H1 (cell line): Measurements from ENCODE around the gene ARHGAP42. TPM values are rescaled to one million over a fixed set of nuclear protein-coding genes. Genes with fewer than 3 reads are reported as not detected.

Experiments used
- CTCF ChIA-PET: fragments of 300-600 bp; sonication (Branson Sonifier 250); formaldehyde crosslinking; loops from one replicate; lab custom pipeline; 2021; ENCODE audit not compliant: partially characterized antibody; lab: Charles Lee
- POLR2A ChIA-PET: fragments of 300-600 bp; sonication (Branson Sonifier 250); formaldehyde crosslinking; loops from one replicate; lab custom pipeline; 2021; ENCODE audit warnings: inconsistent platforms; ENCODE audit not compliant: partially characterized antibody; lab: Charles Lee
- DNase-seq, 2 experiments: peaks; one replicate each; pipeline versions ENCODE4 v3.0.0 to v3.0.0-alpha.2; 2010 to 2022; ENCODE audit warnings: low spot score in 2 of 2, low read depth in 1 of 2, mixed read lengths in 1 of 2
- FAIRE-seq: peaks from 2 replicates; lab custom pipeline; 2011; peaks lifted over from hg19 to GRCh38; lab: Jason Lieb, UNC
- H2AFZ ChIP-seq: 2 replicates; pipeline ENCODE4 v1.8.1; 2012; ENCODE audit warnings: low read length, inconsistent platforms
- H2AK5ac ChIP-seq: 2 replicates; pipeline ENCODE4 v1.6.1; 2013; ENCODE audit warnings: low read depth, low read length
- H2BK120ac ChIP-seq: replicated peaks from 2 replicates; pipeline ENCODE3; 2013; ENCODE audit warnings: low read depth, low read length, inconsistent platforms
- H2BK12ac ChIP-seq: 2 replicates; pipeline ENCODE4 v1.6.1; 2013; ENCODE audit warnings: low read depth, low read length
- H2BK15ac ChIP-seq: 2 replicates; pipeline ENCODE4 v1.6.1; 2013; ENCODE audit warnings: low read length
- H2BK20ac ChIP-seq: 2 replicates; pipeline ENCODE4 v1.6.1; 2013; ENCODE audit warnings: low read length
- H2BK5ac ChIP-seq: 2 replicates; pipeline ENCODE4 v1.6.1; 2013; ENCODE audit warnings: low read depth, low read length
- H3K14ac ChIP-seq: 2 replicates; pipeline ENCODE4 v1.6.1; 2013; ENCODE audit warnings: inconsistent platforms; ENCODE audit not compliant: insufficient read length
- H3K18ac ChIP-seq: 2 replicates; pipeline ENCODE4 v1.6.1; 2013; ENCODE audit warnings: low read length; ENCODE audit errors: extremely low read depth
- H3K23ac ChIP-seq: 2 replicates; pipeline ENCODE4 v1.6.1; 2013; ENCODE audit warnings: inconsistent platforms; ENCODE audit not compliant: insufficient read length
- H3K23me2 ChIP-seq: 2 replicates; pipeline ENCODE4 v1.6.1; 2013; ENCODE audit warnings: low read depth, low read length
- H3K27ac ChIP-seq: 2 replicates; pipeline ENCODE4 v1.6.1; 2011; ENCODE audit warnings: low read depth, low read length, inconsistent platforms
- H3K27me3 ChIP-seq, 4 experiments: replicated peaks in 1 of 4; 1 replicate in 1 of 4; 2 replicates in 3 of 4; pipeline versions ENCODE4 v1.6.1 to v1.8.1; 2011 to 2013; ENCODE audit warnings: low read length in 3 of 4, mild to moderate bottlenecking in 3 of 4, inconsistent platforms in 2 of 4, mixed read lengths in 2 of 4, moderate library complexity in 1 of 4; ENCODE audit not compliant: control insufficient read depth in 3 of 4, insufficient read depth in 3 of 4; ENCODE audit errors: extremely low read depth in 1 of 4
- H3K36me3 ChIP-seq, 4 experiments: 2 replicates each; pipeline versions ENCODE4 v1.6.1 to v1.8.1; 2011 to 2013; ENCODE audit warnings: mild to moderate bottlenecking in 4 of 4, low read length in 3 of 4, moderate library complexity in 2 of 4, control low read depth in 1 of 4, inconsistent platforms in 1 of 4; ENCODE audit not compliant: insufficient read depth in 4 of 4, control insufficient read depth in 2 of 4
- H3K4ac ChIP-seq: replicated peaks from 2 replicates; pipeline ENCODE3; 2013; ENCODE audit warnings: low read length, low read depth, mixed read lengths, inconsistent platforms; ENCODE audit not compliant: insufficient read length
- H3K4me1 ChIP-seq, 4 experiments: replicated peaks in 1 of 4; 1 replicate in 1 of 4; 2 replicates in 3 of 4; pipeline versions ENCODE4 v1.6.1 to v1.8.1; 2011 to 2013; ENCODE audit warnings: low read length in 3 of 4, inconsistent platforms in 2 of 4, mixed read lengths in 1 of 4; ENCODE audit not compliant: insufficient read depth in 4 of 4, control insufficient read depth in 3 of 4
- H3K4me2 ChIP-seq, 2 experiments: 2 replicates each; pipeline versions ENCODE4 v1.6.1 to v1.8.1; 2011 to 2013; ENCODE audit warnings: low read depth in 2 of 2, low read length in 2 of 2, control low read depth in 1 of 2, inconsistent platforms in 1 of 2, mild to moderate bottlenecking in 1 of 2; ENCODE audit not compliant: insufficient read depth in 1 of 2
- H3K4me3 ChIP-seq, 4 experiments: fragments of 200-600, 300-600 bp in 1 of 4; sonication (generic), shearing (Covaris generic), sonication (Bioruptor Twin) in 1 of 4; 2 replicates each; pipeline versions ENCODE4 v1.5.1 to v1.8.1; 2011 to 2016; ENCODE audit warnings: low read length in 4 of 4, low read depth in 3 of 4, control low read depth in 2 of 4, inconsistent platforms in 2 of 4, mild to moderate bottlenecking in 2 of 4, mixed read lengths in 1 of 4, moderate library complexity in 1 of 4; ENCODE audit not compliant: insufficient read depth in 2 of 4; ENCODE audit errors: extremely low read depth in 1 of 4
- H3K56ac ChIP-seq: replicated peaks from 2 replicates; pipeline ENCODE3; 2013; ENCODE audit warnings: low read depth, mild to moderate bottlenecking, mixed read lengths, low read length, inconsistent platforms; ENCODE audit not compliant: insufficient read length
- H3K79me1 ChIP-seq: 2 replicates; pipeline ENCODE4 v1.6.1; 2013; ENCODE audit warnings: low read depth, low read length, control low read depth
- H3K79me2 ChIP-seq, 2 experiments: 2 replicates each; pipeline versions ENCODE4 v1.6.1 to v1.8.1; 2012 to 2013; ENCODE audit warnings: low read length in 2 of 2, mild to moderate bottlenecking in 2 of 2, inconsistent platforms in 1 of 2; ENCODE audit not compliant: insufficient read depth in 2 of 2, control insufficient read depth in 1 of 2
- H3K9ac ChIP-seq, 4 experiments: replicated peaks in 1 of 4; 1 replicate in 1 of 4; 2 replicates in 3 of 4; pipeline versions ENCODE4 v1.6.1 to v1.8.1; 2011 to 2013; ENCODE audit warnings: low read depth in 3 of 4, low read length in 3 of 4, control low read depth in 2 of 4, mild to moderate bottlenecking in 2 of 4, moderate library complexity in 2 of 4, inconsistent platforms in 1 of 4; ENCODE audit errors: extremely low read depth in 1 of 4
- H3K9me3 ChIP-seq, 2 experiments: 2 replicates each; pipeline versions ENCODE4 v1.6.1 to v1.8.1; 2012 to 2013; ENCODE audit warnings: mild to moderate bottlenecking in 2 of 2, moderate library complexity in 2 of 2, control low read depth in 1 of 2, inconsistent platforms in 1 of 2, low read depth in 1 of 2, low read length in 1 of 2, mixed read lengths in 1 of 2; ENCODE audit not compliant: insufficient read depth in 2 of 2
- H4K20me1 ChIP-seq, 2 experiments: replicated peaks in 1 of 2; 2 replicates each; pipeline versions ENCODE3 to v1.8.1; 2011 to 2013; ENCODE audit warnings: inconsistent platforms in 2 of 2, low read length in 2 of 2, mild to moderate bottlenecking in 1 of 2; ENCODE audit not compliant: insufficient read depth in 2 of 2, control insufficient read depth in 1 of 2
- H4K5ac ChIP-seq: 2 replicates; pipeline ENCODE4 v1.6.1; 2013; ENCODE audit warnings: low read length, low read depth, mixed read lengths, inconsistent platforms; ENCODE audit not compliant: insufficient read length
- H4K8ac ChIP-seq: 2 replicates; pipeline ENCODE4 v1.8.0; 2013; ENCODE audit warnings: mild to moderate bottlenecking, moderate library complexity, low read length, inconsistent platforms; ENCODE audit not compliant: insufficient read depth; ENCODE audit errors: extremely low read depth
- H4K91ac ChIP-seq: replicated peaks from 2 replicates; pipeline ENCODE3; 2013; ENCODE audit warnings: low read length, mixed read lengths, inconsistent platforms; ENCODE audit not compliant: insufficient read length
- ASH2L ChIP-seq: fragments of 200-600, 300-600 bp; sonication (generic); IDR thresholded peaks from one replicate; pipeline ENCODE4 v1.7.1; 2017; ENCODE audit warnings: low read length
- BACH1 ChIP-seq: IDR thresholded peaks from 2 replicates; pipeline ENCODE4 v1.6.1; 2012; ENCODE audit warnings: low read length, improper control_type of control experiment
- CBX5 ChIP-seq: fragments of 300-800, 300-1000 bp; sonication (generic); IDR thresholded peaks from 2 replicates; pipeline ENCODE4 v1.7.1; 2016; ENCODE audit warnings: antibody characterized with exemption, low read length, low read depth
- CREB1 ChIP-seq: IDR thresholded peaks from 2 replicates; pipeline ENCODE4 v1.6.1; 2012; ENCODE audit warnings: inconsistent platforms
- EP300 ChIP-seq, 2 experiments: IDR thresholded peaks; 1 replicate in 1 of 2; 2 replicates in 1 of 2; pipeline ENCODE4 v1.6.1; 2011 to 2012; ENCODE audit warnings: low read depth in 2 of 2, low read length in 2 of 2, mild to moderate bottlenecking in 2 of 2, borderline replicate concordance in 1 of 2, inconsistent platforms in 1 of 2, moderate library complexity in 1 of 2
- JUND ChIP-seq: IDR thresholded peaks from 2 replicates; pipeline ENCODE4 v1.6.1; 2011; ENCODE audit warnings: mild to moderate bottlenecking, improper control_type of control experiment, low read length
- KDM5A ChIP-seq: fragments of 200-600 bp; IDR thresholded peaks from 2 replicates; pipeline ENCODE4 v1.7.1; 2012; ENCODE audit warnings: mild to moderate bottlenecking, low read length, inconsistent platforms, mixed read lengths
- MAFK ChIP-seq: IDR thresholded peaks from 2 replicates; pipeline ENCODE4 v1.6.1; 2012; ENCODE audit warnings: low read depth, mild to moderate bottlenecking, improper control_type of control experiment, low read length
- TEAD4 ChIP-seq: IDR thresholded peaks from 2 replicates; pipeline ENCODE4 v1.6.1; 2012; ENCODE audit warnings: low read depth, low read length, inconsistent platforms, mixed read lengths
- WGBS, 2 experiments: shearing (Covaris generic) in 1 of 2; methylation state at CpG; one replicate each; pipeline versions ENCODE4 v1.1.6 to v1.1.7; 2013 to 2015; ENCODE audit warnings: low lambda C conversion rate in 2 of 2, mixed read lengths in 2 of 2, inconsistent platforms in 1 of 2, low coverage in 1 of 2, missing lambda C conversion rate in 1 of 2; ENCODE audit not compliant: insufficient replicate concordance in 2 of 2, insufficient coverage in 1 of 2, insufficient read length in 1 of 2; ENCODE audit errors: extremely low coverage in 1 of 2, missing lambda C conversion rate in 1 of 2; 5-methylcytosine and 5-hydroxymethylcytosine counted together
- polyA plus RNA-seq, 7 experiments: library from polyadenylated mRNA; depleted of rRNA in 3 of 7; stranded (reverse) in 5 of 7; unstranded in 2 of 7; fragments of >200 nt in 5 of 7; fragments of 200-250 nt in 2 of 7; gene quantifications; 1 replicate in 5 of 7; 2 replicates in 1 of 7; 4 replicates in 1 of 7; pipeline versions ENCODE4 v1.2.1 to v1.2.3, GENCODE V29; 2011 to 2013; ENCODE audit warnings: missing spikeins in 2 of 7, mixed read lengths in 2 of 7
- total RNA-seq: library from RNA; stranded (reverse); fragmentation: NEBNext Ultra II Directional; extraction: Animal tissue kit (Norgen Biotek cat#: 25700); gene quantifications from 2 replicates; pipeline ENCODE4 v1.2.1, GENCODE V29; 2021
- TF ChIP-seq, protein P1 (sequence below): IDR thresholded peaks from 2 replicates; pipeline ENCODE4 v1.6.1; 2011; ENCODE audit warnings: low read depth, mild to moderate bottlenecking, low read length; ENCODE audit not compliant: insufficient read depth

Gene ARHGAP42
- total and polyA plus RNA-seq, 2 of the 8 experiments (the other 6 are each of a cell fraction or from before 2014, with no cell fraction given), result 22.2 to 33.5 TPM

DNA sequence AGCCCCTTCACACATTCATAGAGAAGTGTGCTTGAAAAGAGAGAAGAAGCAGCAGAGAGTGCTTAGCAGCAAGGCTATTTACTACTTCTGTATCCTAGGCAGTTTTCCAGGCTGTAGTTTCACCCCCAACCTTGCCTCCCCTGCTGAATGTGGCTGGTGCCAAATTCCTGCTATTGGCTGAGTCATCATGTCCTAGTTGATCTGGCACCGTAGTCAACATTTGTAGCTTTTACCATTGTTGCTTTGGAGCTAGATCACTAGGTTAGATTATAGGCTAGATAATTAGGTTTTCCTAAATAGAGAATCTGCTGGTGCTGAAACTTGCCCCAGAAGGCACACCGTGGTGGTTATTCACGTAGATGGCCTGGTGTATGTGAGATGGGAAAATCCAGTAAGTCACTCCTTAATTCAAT is 32.7 kb downstream of the ARHGAP42 start:
- peaks cover 0 to 24% (median 10%) of the 10 kb centered on the region in 4 experiments for H3K4me1 ChIP-seq
- TF ChIP-seq ASH2L (peak; percentile 74), EP300 (IDR thresholded peaks at IDR 0.05; ENCODE audit: borderline replicate concordance in 1 of 2, low read depth in 2 of 2, low read length in 2 of 2) (0 out of 3 replicates have a peak, but pooled peaks of 1 of the 2 experiments have one; percentile 17), MAFK (peak; percentile 80), KDM5A (no peak), BACH1 (peak; percentile 83), TEAD4 (peak; percentile 78; the same call in 1 of the 2 replicates), CBX5 (no peak), JUND (peak; percentile 79), CREB1 (no peak)
- TF ChIP-seq, protein P1, sequence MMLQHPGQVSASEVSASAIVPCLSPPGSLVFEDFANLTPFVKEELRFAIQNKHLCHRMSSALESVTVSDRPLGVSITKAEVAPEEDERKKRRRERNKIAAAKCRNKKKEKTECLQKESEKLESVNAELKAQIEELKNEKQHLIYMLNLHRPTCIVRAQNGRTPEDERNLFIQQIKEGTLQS, result no peak
- H2AK5ac ChIP-seq, result peak overlapping the region; percentile 59; the same call in 1 of the 2 replicates
- no peak overlapping the region for H3K23ac ChIP-seq
- H3K27ac ChIP-seq, result peak overlapping the region; percentile 78
- H3K14ac ChIP-seq, result no peak overlapping the region
- no peak overlapping the region for H3K56ac ChIP-seq
- H3K4me2 ChIP-seq, result peak overlapping the region; percentile 53 to 63
- peak overlapping the region; percentile 9 for H4K5ac ChIP-seq
- H3K9ac ChIP-seq, result peak overlapping the region in 3 of 4 experiments; percentile 31 to 43 (median 31); a peak in 5 of 7 replicates
- no peaks in the 10 kb centered on the region for H3K36me3 ChIP-seq
- peak overlapping the region; percentile 66; the same call in 1 of the 2 replicates for H3K18ac ChIP-seq
- ChIA-PET POLR2A (interaction anchor here (1.4 to 1.5 kb wide), 2 partner anchors 8 to 33 kb away, joined by 3 read pairs; no protein-coding TSS in a partner anchor), CTCF (interaction anchor here (1.3 to 1.5 kb wide), 3 partner anchors 12 to 38 kb away, joined by 4 to 6 read pairs (median 4); no protein-coding TSS in a partner anchor)
- H3K4ac ChIP-seq, result no peak overlapping the region
- H2BK12ac ChIP-seq, result peak overlapping the region; percentile 45; the same call in 1 of the 2 replicates
- peak overlapping the region in 1 of 4 experiments; percentile 17; a peak in 2 of 8 replicates for H3K4me3 ChIP-seq
- peak overlapping the region; percentile 0; the same call in 1 of the 2 replicates for H2BK20ac ChIP-seq
- 54% methylated on average over 3 of the region's 3 CpGs; no CpG with 5 or more reads in 1 of the 2 experiments for WGBS, 2 experiments
- H4K20me1 ChIP-seq, result no peaks in the 10 kb centered on the region
- peak overlapping the region; percentile 81 for H2BK5ac ChIP-seq
- H4K91ac ChIP-seq, result no peak overlapping the region
- no peaks in the 10 kb centered on the region; the same call in 1 of the 2 replicates for H3K79me1 ChIP-seq
- peak overlapping the region; percentile 19 for H2BK120ac ChIP-seq
- H3K27me3 ChIP-seq, result no peaks in the 10 kb centered on the region
- no peak overlapping the region for H2BK15ac ChIP-seq
- FAIRE-seq (peak; percentile 62), DNase-seq (no peak)
- H3K9me3 ChIP-seq, result no peaks in the 10 kb centered on the region
- peaks cover 5 to 83% of the 10 kb centered on the region in 2 experiments; a peak in 3 of 4 replicates for H3K79me2 ChIP-seq
- no peaks in the 10 kb centered on the region for H3K23me2 ChIP-seq
- H4K8ac ChIP-seq, result no peak overlapping the region
- no peak overlapping the region for H2AFZ ChIP-seq
